ENCODE results near the gene DPPA2.

Gene DPPA2

GRCh38 chr3:109331692-109332091, 15.4 kb upstream of the DPPA2 start:
- Histone ChIP-seq H3K4me1 (ENCODE audit: low read length) (no peaks in the 10 kb centered on the region), H3K9me3 (replicated peaks; ENCODE audit: insufficient read depth, low read length) (no peaks in the 10 kb centered on the region), H4K20me1 (ENCODE audit: insufficient read depth, low read length) (no peaks in the 10 kb centered on the region), H3K4me3 (ENCODE audit: low read length) (no peak overlapping the region), H3K36me3 (replicated peaks; ENCODE audit: insufficient read depth, low read length) (no peaks in the 10 kb centered on the region), H3K79me2 (ENCODE audit: low read length) (no peaks in the 10 kb centered on the region), H3K27me3 (replicated peaks; ENCODE audit: insufficient read depth, low read length) (no peaks in the 10 kb centered on the region), H3K4me2 (ENCODE audit: low read depth, low read length) (no peak overlapping the region), H3K27ac (ENCODE audit: low read length) (no peak overlapping the region), H3K9me2 (replicated peaks; ENCODE audit: insufficient read depth, low read length) (no peaks in the 10 kb centered on the region), H3K9ac (ENCODE audit: low read length) (no peak overlapping the region), H3F3A (ENCODE audit: insufficient read depth, low read length) (no peaks in the 10 kb centered on the region), H2AFZ (ENCODE audit: low read length) (no peak overlapping the region)
- TF ChIP-seq EZH2 (optimal IDR thresholded peaks at IDR 0.05; ENCODE audit: low read depth, low read length) (no peak), EZH2phosphoT487 (IDR thresholded peaks at IDR 0.05; ENCODE audit: low read length) (no peak)
- TF ChIP-seq, protein P1, sequence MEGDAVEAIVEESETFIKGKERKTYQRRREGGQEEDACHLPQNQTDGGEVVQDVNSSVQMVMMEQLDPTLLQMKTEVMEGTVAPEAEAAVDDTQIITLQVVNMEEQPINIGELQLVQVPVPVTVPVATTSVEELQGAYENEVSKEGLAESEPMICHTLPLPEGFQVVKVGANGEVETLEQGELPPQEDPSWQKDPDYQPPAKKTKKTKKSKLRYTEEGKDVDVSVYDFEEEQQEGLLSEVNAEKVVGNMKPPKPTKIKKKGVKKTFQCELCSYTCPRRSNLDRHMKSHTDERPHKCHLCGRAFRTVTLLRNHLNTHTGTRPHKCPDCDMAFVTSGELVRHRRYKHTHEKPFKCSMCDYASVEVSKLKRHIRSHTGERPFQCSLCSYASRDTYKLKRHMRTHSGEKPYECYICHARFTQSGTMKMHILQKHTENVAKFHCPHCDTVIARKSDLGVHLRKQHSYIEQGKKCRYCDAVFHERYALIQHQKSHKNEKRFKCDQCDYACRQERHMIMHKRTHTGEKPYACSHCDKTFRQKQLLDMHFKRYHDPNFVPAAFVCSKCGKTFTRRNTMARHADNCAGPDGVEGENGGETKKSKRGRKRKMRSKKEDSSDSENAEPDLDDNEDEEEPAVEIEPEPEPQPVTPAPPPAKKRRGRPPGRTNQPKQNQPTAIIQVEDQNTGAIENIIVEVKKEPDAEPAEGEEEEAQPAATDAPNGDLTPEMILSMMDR (IDR thresholded peaks at IDR 0.05; ENCODE audit: low read length) = no peak
- DNase-seq = no peak

DNA sequence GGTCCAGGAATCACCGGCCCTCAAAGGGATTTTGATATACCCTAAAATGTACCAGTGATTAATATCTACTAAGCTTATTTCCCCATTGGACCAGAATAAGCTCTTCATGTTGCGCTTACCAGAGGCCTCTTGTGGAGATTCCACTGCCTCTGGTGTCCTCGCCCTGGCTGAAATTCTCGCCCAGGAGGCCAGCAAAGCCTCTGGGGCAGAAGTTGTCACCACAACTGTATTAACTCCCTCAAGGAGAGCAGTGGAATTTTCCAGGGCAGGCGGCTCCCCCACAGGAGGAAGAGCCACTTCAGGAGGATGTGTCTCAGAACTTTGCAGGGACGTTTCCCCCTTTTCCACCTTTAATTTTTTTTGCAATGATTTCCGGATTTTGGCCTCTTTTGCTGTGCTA, 14.1 kb upstream of the DPPA2 start:
- no peak overlapping the region for H2AFZ ChIP-seq (ENCODE audit: low read length)
- no peaks in the 10 kb centered on the region for H3F3A ChIP-seq (ENCODE audit: insufficient read depth, low read length)
- no peak overlapping the region for H3K27ac ChIP-seq (ENCODE audit: low read length)
- H3K9ac ChIP-seq (ENCODE audit: low read length) = no peak overlapping the region
- DNase-seq = no peak
- no peaks in the 10 kb centered on the region for H3K9me3 ChIP-seq (replicated peaks; ENCODE audit: insufficient read depth, low read length)
- TF ChIP-seq, protein P1 (IDR thresholded peaks at IDR 0.05; ENCODE audit: low read length) = no peak
- TF ChIP-seq EZH2 (optimal IDR thresholded peaks at IDR 0.05; ENCODE audit: low read depth, low read length) = no peak
- H3K4me2 ChIP-seq (ENCODE audit: low read depth, low read length) = no peak overlapping the region
- H4K20me1 ChIP-seq (ENCODE audit: insufficient read depth, low read length) = no peaks in the 10 kb centered on the region
- no peaks in the 10 kb centered on the region for H3K27me3 ChIP-seq (replicated peaks; ENCODE audit: insufficient read depth, low read length)
- no peaks in the 10 kb centered on the region for H3K79me2 ChIP-seq (ENCODE audit: low read length)
- H3K4me1 ChIP-seq (ENCODE audit: low read length) = no peaks in the 10 kb centered on the region
- no peaks in the 10 kb centered on the region for H3K36me3 ChIP-seq (replicated peaks; ENCODE audit: insufficient read depth, low read length)
- no peaks in the 10 kb centered on the region for H3K9me2 ChIP-seq (replicated peaks; ENCODE audit: insufficient read depth, low read length)
- no peak overlapping the region for H3K4me3 ChIP-seq (ENCODE audit: low read length)

GRCh38 chr3:109328202-109328601, 11.9 kb upstream of the DPPA2 start:
- Histone ChIP-seq H3K27ac (ENCODE audit: low read length) (no peak overlapping the region), H3K9me3 (replicated peaks; ENCODE audit: insufficient read depth, low read length) (no peaks in the 10 kb centered on the region), H3F3A (ENCODE audit: insufficient read depth, low read length) (no peaks in the 10 kb centered on the region), H3K4me3 (ENCODE audit: low read length) (no peak overlapping the region), H3K4me1 (ENCODE audit: low read length) (no peaks in the 10 kb centered on the region), H3K79me2 (ENCODE audit: low read length) (no peaks in the 10 kb centered on the region), H3K9me2 (replicated peaks; ENCODE audit: insufficient read depth, low read length) (no peaks in the 10 kb centered on the region), H3K27me3 (replicated peaks; ENCODE audit: insufficient read depth, low read length) (no peaks in the 10 kb centered on the region), H3K36me3 (replicated peaks; ENCODE audit: insufficient read depth, low read length) (no peaks in the 10 kb centered on the region), H3K9ac (ENCODE audit: low read length) (no peak overlapping the region), H4K20me1 (ENCODE audit: insufficient read depth, low read length) (no peaks in the 10 kb centered on the region), H3K4me2 (ENCODE audit: low read depth, low read length) (no peak overlapping the region), H2AFZ (ENCODE audit: low read length) (no peak overlapping the region)
- TF ChIP-seq, protein P1 (IDR thresholded peaks at IDR 0.05; ENCODE audit: low read length) = no peak
- no peak for TF ChIP-seq EZH2phosphoT487 (IDR thresholded peaks at IDR 0.05; ENCODE audit: low read length)
- no peak for TF ChIP-seq EZH2 (optimal IDR thresholded peaks at IDR 0.05; ENCODE audit: low read depth, low read length)
- no peak for DNase-seq
